ENCODE measurements around the gene LAMC2. TPM values are rescaled to one million over a fixed set of nuclear protein-coding genes. Genes with fewer than 3 reads are reported as not detected.

Gene LAMC2
- total and polyA plus RNA-seq, 11 donors = 0.50 to 15.4 (median 1.5) TPM

- no peak overlapping the region for H3K4me3 ChIP-seq
- H3K9me3 ChIP-seq = no peaks in the 10 kb centered on the region
- no peak for TF ChIP-seq POLR2A (IDR thresholded peaks at IDR 0.05)
- TF ChIP-seq CTCF (IDR thresholded peaks at IDR 0.05) = no peak
- DNase-seq = no peak
- intact Hi-C loops (cut with DNase I) = loop anchor here in 2 of 10 donors (5.0 kb wide), 2 partner anchors 36 to 219 kb away; partner anchors contain the start of gene LAMC1 (in 1 of the 2)
- no peaks in the 10 kb centered on the region for H3K27me3 ChIP-seq
- no peak for ATAC-seq
- no peaks in the 10 kb centered on the region for H3K36me3 ChIP-seq
- 72 to 74% (median 73%) methylated on average over 3 of the region's 3 CpGs for WGBS, 4 donors
- H3K4me1 ChIP-seq = peaks cover 0 to 67% (median 13%) of the 10 kb centered on the region in 12 donors
- H3K27ac ChIP-seq = peak overlapping the region; percentile 43 to 88 (median 71)
Measured at GRCh38 chr1:183241471-183241870, 55.4 kb downstream of the LAMC2 start.

- no peaks in the 10 kb centered on the region for H3K9me3 ChIP-seq
- peak in 3 of 4 donors; percentile 30 to 38 (median 33) for ATAC-seq
- TF ChIP-seq CTCF (IDR thresholded peaks at IDR 0.05) (no peak), POLR2A (IDR thresholded peaks at IDR 0.05) (no peak)
- H3K4me3 ChIP-seq = no peak overlapping the region
- no peaks in the 10 kb centered on the region for H3K27me3 ChIP-seq
- peak overlapping the region; percentile 43 to 88 (median 71) for H3K27ac ChIP-seq
- WGBS, 4 donors = 64 to 76% (median 68%) methylated on average over 3 of the region's 3 CpGs
- no peak for DNase-seq
- peaks cover 0 to 71% (median 13%) of the 10 kb centered on the region in 12 donors for H3K4me1 ChIP-seq
- H3K36me3 ChIP-seq = no peaks in the 10 kb centered on the region
- intact Hi-C loops (cut with DNase I) = loop anchor here in 2 of 10 donors (5.0 kb wide), 2 partner anchors 35 to 220 kb away; partner anchors contain the start of gene LAMC1 (in 1 of the 2)
Measured at GRCh38 chr1:183242556-183242955, 56.5 kb downstream of the LAMC2 start.

- intact Hi-C loops (cut with DNase I) = loop anchor here in 3 of 10 donors (1.0 to 5.0 kb wide), 3 partner anchors 27 to 221 kb away; partner anchors contain the start of gene LAMC1 (in 1 of the 3)
- H3K4me3 ChIP-seq = no peak overlapping the region
- H3K27ac ChIP-seq = peak overlapping the region; percentile 35 to 88 (median 71)
- H3K4me1 ChIP-seq = peaks cover 0 to 64% (median 13%) of the 10 kb centered on the region in 12 donors
- TF ChIP-seq CTCF (IDR thresholded peaks at IDR 0.05) (no peak), POLR2A (IDR thresholded peaks at IDR 0.05) (no peak)
- DNase-seq = peak in 2 of 5 donors; percentile 74 to 77
- 79 to 87% (median 83%) methylated on average over 5 of the region's 5 CpGs for WGBS, 4 donors
- no peaks in the 10 kb centered on the region for H3K36me3 ChIP-seq
- peak; percentile 15 to 80 (median 46) for ATAC-seq
- H3K27me3 ChIP-seq = no peaks in the 10 kb centered on the region
- H3K9me3 ChIP-seq = no peaks in the 10 kb centered on the region
Measured at GRCh38 chr1:183243161-183244050, 57.3 kb downstream of the LAMC2 start.

GRCh38 chr1:183244466-183244865 lies 58.4 kb downstream of the LAMC2 start:
- Histone ChIP-seq H3K27ac (peak overlapping the region; percentile 26 to 88 (median 70)), H3K4me1 (peaks cover 0 to 60% (median 13%) of the 10 kb centered on the region in 12 donors), H3K36me3 (no peaks in the 10 kb centered on the region), H3K9me3 (no peaks in the 10 kb centered on the region), H3K27me3 (no peaks in the 10 kb centered on the region), H3K4me3 (no peak overlapping the region)
- 43 to 50% (median 45%) methylated on average over 1 of the region's 1 CpG for WGBS, 4 donors
- no peak for TF ChIP-seq CTCF (IDR thresholded peaks at IDR 0.05)
- TF ChIP-seq POLR2A (IDR thresholded peaks at IDR 0.05) = no peak
- intact Hi-C loops (cut with DNase I) = loop anchor here in 3 of 10 donors (1.0 to 5.0 kb wide), 3 partner anchors 26 to 222 kb away; partner anchors contain the start of gene LAMC1 (in 1 of the 3)
- peak; percentile 49 to 89 (median 84) for DNase-seq
- peak; percentile 22 to 64 (median 46) for ATAC-seq
